Measurements from ENCODE around the gene LARGE1.

LARGE1 gene

GRCh38 chr22:33654173-33654895 is 265.9 kb downstream of the LARGE1 start:
- DNase-seq = no peak

GRCh38 chr22:33653532-33654063 is 266.7 kb downstream of the LARGE1 start:
- no peak for DNase-seq

GRCh38 chr22:33652615-33653014 is 267.7 kb downstream of the LARGE1 start:
- DNase-seq = no peak

GRCh38 chr22:33650244-33650643 is 270.0 kb downstream of the LARGE1 start:
- DNase-seq = no peak

GRCh38 chr22:33648478-33648877 is 271.8 kb downstream of the LARGE1 start:
- no peak for DNase-seq

GRCh38 chr22:33640900-33641299 is 279.4 kb downstream of the LARGE1 start:
- no peak for DNase-seq

- DNase-seq = no peak
These were observed 280.6 kb downstream of the LARGE1 start for GRCh38 chr22:33639588-33640254.

- DNase-seq = no peak
These were observed 284.5 kb downstream of the LARGE1 start for GRCh38 chr22:33635766-33636165.

GRCh38 chr22:33631777-33632176 is 288.5 kb downstream of the LARGE1 start:
- DNase-seq = no peak

- DNase-seq = no peak
These were observed 294.3 kb downstream of the LARGE1 start for GRCh38 chr22:33625959-33626358.

GRCh38 chr22:33620085-33620484 is 300.2 kb downstream of the LARGE1 start:
- no peak for DNase-seq

GRCh38 chr22:33606504-33606903 is 313.8 kb downstream of the LARGE1 start:
- no peak for DNase-seq

- no peak for DNase-seq
These were observed 314.6 kb downstream of the LARGE1 start for GRCh38 chr22:33605666-33606065.

GRCh38 chr22:33605221-33605620 is 315.1 kb downstream of the LARGE1 start:
- DNase-seq = no peak

GRCh38 chr22:33601062-33601461 is 319.2 kb downstream of the LARGE1 start:
- no peak for DNase-seq

- DNase-seq = no peak
These were observed 319.7 kb downstream of the LARGE1 start for GRCh38 chr22:33600595-33600994.

GRCh38 chr22:33600113-33600512 is 320.2 kb downstream of the LARGE1 start:
- no peak for DNase-seq

- DNase-seq = no peak
These were observed 320.7 kb downstream of the LARGE1 start for GRCh38 chr22:33599596-33599995.

GRCh38 chr22:33598821-33599220 is 321.5 kb downstream of the LARGE1 start:
- DNase-seq = no peak

- DNase-seq = no peak
These were observed 322.8 kb downstream of the LARGE1 start for GRCh38 chr22:33597274-33597985.

GRCh38 chr22:33593818-33594217 is 326.5 kb downstream of the LARGE1 start:
- no peak for DNase-seq

GRCh38 chr22:33591946-33592345 is 328.3 kb downstream of the LARGE1 start:
- no peak for DNase-seq

- DNase-seq = no peak
These were observed 331.0 kb downstream of the LARGE1 start for GRCh38 chr22:33589297-33589696.

- DNase-seq = no peak
These were observed 331.4 kb downstream of the LARGE1 start for GRCh38 chr22:33588860-33589259.
